ENCODE data around the gene FZD7.

FZD7 gene

GRCh38 chr2:202037086-202037485 lies 3.4 kb downstream of the FZD7 start:
- DNase-seq (ENCODE audit: low spot score) = peak; percentile 7

- DNase-seq (ENCODE audit: low spot score) = no peak
Observed at GRCh38 chr2:202038471-202039277, 5.0 kb downstream of the FZD7 start.

DNA sequence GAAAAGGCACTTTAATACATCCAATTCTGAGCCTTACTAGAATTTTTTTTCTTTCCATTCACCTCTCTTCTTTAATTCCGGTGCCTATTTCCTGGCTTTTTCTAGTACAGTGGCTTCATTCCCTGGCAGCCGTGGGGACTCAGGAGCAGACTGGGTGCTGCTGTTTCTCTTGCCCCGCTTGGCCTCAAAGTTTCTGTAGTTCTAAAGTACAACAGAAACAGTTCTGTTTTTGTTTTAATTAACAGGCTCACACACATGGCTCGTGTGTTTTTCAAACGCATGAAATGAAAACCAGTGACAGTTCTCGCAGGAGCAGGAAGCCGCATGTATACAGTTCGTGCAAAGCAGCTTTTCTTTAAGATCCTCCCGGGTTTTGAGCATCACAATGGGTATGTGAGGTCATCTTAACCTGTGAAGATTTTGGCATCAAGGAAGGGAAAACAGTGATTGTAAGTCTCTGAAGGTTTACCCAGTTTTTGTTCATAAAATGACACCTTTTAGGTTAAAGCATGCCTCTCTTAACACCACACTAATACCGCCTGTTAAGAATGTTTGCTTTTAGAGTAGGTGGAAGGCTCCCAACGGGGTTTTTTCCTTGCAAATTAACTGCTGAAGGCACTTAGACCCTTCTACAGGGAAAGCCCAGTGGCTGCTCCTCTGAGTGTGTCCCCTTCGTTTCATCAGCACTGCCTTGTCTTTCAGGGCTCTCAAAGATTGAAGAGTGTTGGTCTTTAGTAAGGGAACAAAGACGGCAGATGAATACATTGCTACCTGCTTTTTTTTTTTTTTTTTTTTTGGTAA lies 5.8 kb downstream of the FZD7 start:
- DNase-seq (ENCODE audit: low spot score) = no peak

DNA sequence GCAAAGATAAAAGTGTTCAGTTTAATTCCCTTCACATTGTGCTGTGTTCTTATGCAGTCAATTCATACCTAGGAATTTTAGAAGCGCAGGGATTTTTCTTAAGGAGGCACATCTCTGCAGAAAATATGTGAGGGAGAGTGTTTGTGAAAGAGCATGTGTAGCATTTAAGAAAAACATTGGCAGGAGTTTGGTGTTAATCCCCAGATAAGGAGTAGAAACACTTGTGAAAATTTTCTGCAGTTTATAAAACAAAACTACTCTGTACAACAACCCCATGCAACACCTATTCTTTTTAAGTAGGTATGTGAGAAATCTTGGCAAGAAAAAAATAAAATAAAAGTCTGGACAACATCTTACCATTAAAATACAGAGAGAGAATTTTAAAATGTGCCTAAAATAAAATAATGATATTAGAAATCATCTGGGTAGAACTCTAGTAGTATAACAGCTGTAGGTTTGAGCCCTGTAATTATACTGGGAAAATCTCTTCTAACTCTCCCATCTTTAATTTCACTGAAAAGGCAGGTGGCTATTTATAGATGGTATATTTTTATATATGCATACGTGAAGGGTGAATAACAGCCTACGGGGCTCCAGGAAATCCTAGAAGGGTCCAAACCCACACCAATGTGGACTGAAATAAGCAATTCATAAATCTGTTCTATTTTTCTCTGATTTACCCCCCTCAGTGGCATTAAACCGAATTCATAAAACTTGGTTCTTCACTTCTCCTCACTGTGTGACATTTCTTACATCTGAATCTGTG lies 6.6 kb downstream of the FZD7 start:
- DNase-seq (ENCODE audit: low spot score) = no peak

GRCh38 chr2:202042444-202042843 lies 8.8 kb downstream of the FZD7 start:
- DNase-seq (ENCODE audit: low spot score) = no peak

DNA sequence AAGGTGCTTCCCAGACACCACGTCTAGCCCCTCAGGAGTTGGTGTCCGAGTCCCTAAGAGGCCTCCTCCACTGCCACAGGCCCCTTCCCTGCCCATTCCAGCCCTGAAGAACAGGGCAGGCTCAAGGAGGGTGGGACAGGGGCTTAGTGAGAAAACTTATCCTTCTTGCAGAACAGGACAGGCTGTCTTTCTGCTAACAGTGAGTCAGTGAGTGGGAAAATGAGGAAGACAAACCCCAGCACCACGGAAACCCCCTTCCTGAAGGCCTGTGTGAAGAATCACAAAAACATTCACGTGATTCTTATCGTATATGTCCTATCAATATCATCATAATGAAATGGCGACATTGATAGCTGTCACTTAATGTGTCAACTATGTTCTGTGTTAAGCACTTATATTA lies 9.8 kb downstream of the FZD7 start:
- no peak for DNase-seq (ENCODE audit: low spot score)

DNA sequence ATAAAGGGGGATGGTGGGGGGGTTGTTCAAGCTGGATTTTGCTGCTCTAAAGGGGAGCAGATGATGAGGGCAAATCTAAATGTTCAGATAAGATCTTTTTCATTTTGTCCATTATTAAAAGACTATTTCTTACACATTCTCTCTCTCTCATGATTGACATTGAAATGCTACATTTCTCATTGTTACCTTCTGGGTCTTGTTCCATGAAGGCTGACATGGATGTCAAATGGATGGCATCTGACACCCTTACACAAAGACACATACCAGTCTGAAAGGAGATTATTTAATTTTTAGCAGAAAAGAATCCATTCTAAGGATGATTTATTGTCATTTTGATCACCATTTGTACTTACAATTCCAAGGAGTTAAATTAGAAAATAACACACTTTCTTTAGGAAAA lies 11.1 kb downstream of the FZD7 start:
- DNase-seq (ENCODE audit: low spot score) = no peak

GRCh38 chr2:202046572-202046971 lies 12.9 kb downstream of the FZD7 start:
- no peak for DNase-seq (ENCODE audit: low spot score)

GRCh38 chr2:202049092-202049728 lies 15.6 kb downstream of the FZD7 start:
- DNase-seq (ENCODE audit: low spot score) = no peak

DNA sequence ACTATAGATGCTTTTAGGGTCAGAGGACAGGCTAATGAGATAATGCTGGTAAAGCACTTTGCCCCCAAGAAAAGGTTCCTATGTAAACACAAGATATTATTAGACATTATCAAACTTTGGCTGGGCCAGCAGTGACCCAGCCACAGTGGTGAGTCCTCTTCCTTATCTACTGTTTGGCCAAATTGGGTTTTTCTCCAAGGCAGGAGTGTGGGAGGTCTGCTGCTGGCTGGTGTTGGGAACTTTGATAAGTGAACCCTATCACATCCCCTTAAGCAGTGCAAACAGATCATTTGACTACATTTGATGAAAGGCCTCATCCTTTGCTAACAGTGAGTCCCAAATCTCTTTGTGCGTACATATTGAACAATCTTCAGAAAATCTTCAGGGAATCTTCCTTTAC lies 16.2 kb downstream of the FZD7 start:
- DNase-seq (ENCODE audit: low spot score) = no peak

- DNase-seq (ENCODE audit: low spot score) = no peak
Observed at GRCh38 chr2:202050652-202051051, 17.0 kb downstream of the FZD7 start.

DNA sequence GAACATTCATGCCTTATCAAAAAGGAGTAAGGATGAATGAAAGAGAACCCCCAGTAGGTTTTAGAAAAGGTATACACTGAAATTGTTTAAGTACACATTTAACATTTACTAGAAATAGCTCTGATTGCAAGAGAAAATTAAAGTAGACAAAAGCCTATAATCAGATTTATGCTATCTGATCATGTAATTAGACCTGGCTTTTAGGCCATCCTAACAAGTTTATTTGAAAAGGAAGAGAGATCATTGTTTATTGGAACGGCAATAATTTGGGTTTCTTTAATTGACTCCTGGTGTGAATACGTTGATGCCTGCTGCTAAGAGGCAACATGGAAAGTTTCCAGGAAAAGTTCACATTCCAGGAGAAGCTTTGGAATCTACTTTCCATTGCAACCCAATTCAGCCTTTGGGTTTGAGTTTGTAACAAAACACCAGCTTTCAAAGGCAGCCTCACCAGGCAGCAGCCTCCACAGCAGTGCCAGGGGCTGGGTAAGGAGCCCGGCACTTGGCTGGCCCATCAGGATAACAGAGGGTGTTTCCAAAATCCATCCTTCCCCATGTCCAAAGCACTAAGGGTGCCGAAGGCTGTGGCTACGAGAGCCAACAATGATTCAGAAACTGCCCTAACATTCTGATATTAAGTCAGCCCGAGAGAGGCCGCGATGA lies 18.0 kb downstream of the FZD7 start:
- peak; percentile 25 for DNase-seq (ENCODE audit: low spot score)

DNA sequence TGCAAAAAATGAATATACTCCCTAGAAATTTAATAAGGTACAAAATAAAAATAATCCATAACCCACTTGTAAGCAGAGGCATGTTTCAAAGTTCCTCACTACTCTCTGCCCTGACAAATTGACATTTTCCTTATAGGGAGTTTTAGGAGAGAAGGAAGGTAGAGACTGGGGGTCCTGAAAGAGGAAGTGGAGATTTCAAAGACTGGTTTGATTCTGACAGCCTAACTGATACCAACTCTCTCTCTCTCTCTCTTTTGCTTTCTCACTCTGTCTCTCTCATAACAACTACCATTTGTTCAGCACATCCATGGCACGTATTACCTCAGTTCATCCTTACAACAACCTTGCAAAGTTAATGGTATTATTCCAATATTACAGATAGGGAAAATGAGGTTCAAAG lies 18.6 kb downstream of the FZD7 start:
- no peak for DNase-seq (ENCODE audit: low spot score)

DNA sequence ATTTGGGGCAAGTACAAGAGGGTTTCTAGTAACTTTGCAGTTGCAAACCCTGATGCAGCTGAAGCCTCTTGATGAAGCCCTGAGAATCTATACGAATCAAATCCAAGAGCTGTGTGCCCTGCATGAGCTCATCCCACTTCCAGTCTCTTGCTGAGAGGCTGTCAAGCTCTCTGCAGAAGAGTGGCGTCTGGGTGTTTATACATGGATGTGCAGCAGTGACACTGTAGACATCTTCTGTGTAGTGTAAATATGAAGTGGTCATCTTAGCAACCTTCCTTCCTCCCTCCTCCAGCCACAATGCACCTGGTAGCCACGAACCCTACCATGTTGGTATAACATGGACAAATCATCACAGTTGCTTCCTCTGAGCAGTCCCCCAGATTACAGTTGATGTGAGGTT lies 21.0 kb downstream of the FZD7 start:
- no peak for DNase-seq (ENCODE audit: low spot score)

DNA sequence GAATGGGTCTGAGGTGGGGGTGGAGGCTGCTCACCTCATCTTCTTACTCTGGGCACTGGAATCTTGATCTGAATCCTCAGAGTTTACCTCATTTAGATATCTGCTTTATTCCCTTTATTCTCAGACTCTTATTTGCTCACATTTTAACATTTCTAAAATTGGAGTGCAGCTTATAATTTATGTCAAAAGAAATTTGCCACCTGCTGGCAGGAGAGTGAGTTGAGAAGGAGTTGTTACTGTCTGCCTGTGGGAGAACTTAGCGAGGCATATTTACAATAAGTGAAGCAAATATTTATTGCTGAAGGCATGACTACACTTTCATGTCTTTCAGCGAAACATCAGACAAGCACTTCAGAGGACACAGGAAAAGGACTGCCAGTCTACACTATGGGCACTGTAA lies 23.0 kb downstream of the FZD7 start:
- no peak for DNase-seq (ENCODE audit: low spot score)

DNA sequence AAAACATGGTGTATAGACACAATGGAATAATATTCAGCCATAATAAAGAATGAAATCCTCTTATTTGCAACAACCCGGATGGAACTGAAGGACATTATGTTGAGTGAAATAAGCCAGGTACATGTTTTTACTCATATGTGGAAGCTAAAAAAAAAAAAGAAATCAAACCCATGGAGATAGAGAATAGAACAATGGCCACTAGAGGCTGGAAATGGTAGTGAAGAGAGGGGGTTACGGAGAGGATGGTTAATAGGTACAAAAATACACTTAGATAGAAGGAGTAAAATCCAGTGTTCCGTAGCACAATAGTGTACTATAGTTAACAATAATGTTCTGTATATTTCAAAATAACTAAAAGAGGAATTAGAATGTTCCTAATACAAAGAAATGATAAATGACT lies 26.6 kb downstream of the FZD7 start:
- DNase-seq (ENCODE audit: low spot score) = no peak

GRCh38 chr2:202061695-202062094 lies 28.0 kb downstream of the FZD7 start:
- DNase-seq (ENCODE audit: low spot score) = no peak

DNA sequence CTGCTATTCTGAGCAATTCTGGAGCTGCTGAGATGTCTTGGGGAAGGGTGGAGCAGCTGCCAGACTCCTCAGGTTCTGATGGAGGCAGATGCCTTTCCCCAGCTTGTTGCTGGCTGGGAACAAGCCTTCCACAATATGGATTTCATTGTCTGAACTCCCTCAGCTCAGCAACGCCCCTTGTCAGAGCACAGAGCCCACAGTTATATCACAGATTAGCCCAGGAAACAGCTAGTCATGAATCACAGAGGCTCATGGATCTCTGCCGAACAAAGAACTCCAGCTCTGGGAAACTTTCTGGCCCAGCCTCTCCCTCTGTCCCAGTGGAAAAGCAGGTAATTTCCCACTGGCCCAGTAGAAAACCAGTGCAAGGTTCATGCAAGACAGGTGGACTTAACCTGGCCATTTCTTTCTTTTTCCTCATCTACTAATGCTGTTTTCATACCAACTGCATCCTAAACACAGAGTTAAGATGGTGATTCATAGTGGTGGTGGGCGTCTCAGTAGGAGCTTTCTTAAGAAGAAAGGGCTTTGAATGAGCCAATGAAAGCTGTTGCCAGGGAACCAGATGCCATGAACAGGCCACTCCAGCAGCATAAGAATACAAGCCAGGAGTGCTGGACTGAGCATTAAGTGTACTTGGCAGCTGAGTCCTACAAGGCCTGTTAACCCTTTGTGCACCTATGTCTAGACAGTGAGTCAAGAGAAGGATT lies 30.7 kb downstream of the FZD7 start:
- peak; percentile 27 for DNase-seq (ENCODE audit: low spot score)

GRCh38 chr2:202064881-202065230 lies 31.2 kb downstream of the FZD7 start:
- no peak for DNase-seq (ENCODE audit: low spot score)

DNA sequence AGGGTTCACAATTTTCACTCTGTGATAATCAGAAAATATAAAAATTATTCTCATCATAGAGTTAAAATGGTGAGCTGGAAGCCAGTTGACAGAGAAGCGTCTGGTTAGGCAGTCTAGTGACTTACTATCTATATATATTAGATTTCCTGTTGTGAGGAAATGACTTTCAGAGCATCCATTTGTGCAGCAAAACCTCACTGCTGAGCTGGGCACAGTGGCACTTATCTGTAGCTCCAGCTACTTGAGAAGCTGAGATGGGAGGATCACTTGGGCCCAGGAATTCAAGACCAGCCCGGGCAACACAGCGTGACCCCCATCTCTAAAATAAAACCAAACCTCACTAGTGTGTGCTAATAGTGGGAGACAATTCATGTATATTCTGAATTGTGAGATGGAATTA lies 32.2 kb downstream of the FZD7 start:
- no peak for DNase-seq (ENCODE audit: low spot score)

GRCh38 chr2:202066875-202067274 lies 33.2 kb downstream of the FZD7 start:
- no peak for DNase-seq (ENCODE audit: low spot score)

Measured in pons (tissue), 1 donor.